Measurements from ENCODE around the gene ETDA. TPM values are rescaled to one million over a fixed set of nuclear protein-coding genes. Genes with fewer than 3 reads are reported as not detected.

Gene ETDA
- total and polyA plus RNA-seq, 2 experiments from 2014 or later = not detected

GRCh38 chrX:135275973-135276372 is 24.1 kb downstream of the ETDA start:
- peaks cover 29% of the 10 kb centered on the region for H3K9me3 Mint-ChIP-seq
- Histone ChIP-seq H3F3A (replicated peaks; ENCODE audit: low read depth) (no peaks in the 10 kb centered on the region), H3K4me2 (no peak overlapping the region), H3K4me3 (no peak overlapping the region), H3K27ac (ENCODE audit: low read depth) (no peak overlapping the region), H3K9me2 (ENCODE audit: insufficient read depth) (no peaks in the 10 kb centered on the region), H3K79me2 (replicated peaks; ENCODE audit: insufficient read depth) (no peaks in the 10 kb centered on the region), H3K4me1 (ENCODE audit: insufficient read depth) (peaks cover 9% of the 10 kb centered on the region), H3K36me3 (ENCODE audit: insufficient read depth) (no peaks in the 10 kb centered on the region), H2AFZ (no peak overlapping the region), H3K27me3 (ENCODE audit: insufficient read depth) (no peaks in the 10 kb centered on the region), H4K20me1 (replicated peaks; ENCODE audit: insufficient read depth) (no peaks in the 10 kb centered on the region)
- ATAC-seq (no peak), DNase-seq (ENCODE audit: low spot score) (no peak)
- TF ChIP-seq CTCF (conservative IDR thresholded peaks at IDR 0.05; ENCODE audit: low read depth in 2 of 2) = no peak
- TF ChIP-seq EZH2phosphoT487 (IDR thresholded peaks at IDR 0.05; ENCODE audit: unreplicated experiment) = no peak
- no peak for TF ChIP-seq ETS1 (IDR thresholded peaks at IDR 0.05)
- no peak for TF ChIP-seq JUNB (IDR thresholded peaks at IDR 0.05; ENCODE audit: unreplicated experiment)
- no peak for TF ChIP-seq ZNF114 (CRISPR knock-in tag; IDR thresholded peaks at IDR 0.05)
- no peak for TF ChIP-seq NANOG (IDR thresholded peaks at IDR 0.05; ENCODE audit: borderline replicate concordance)
- TF ChIP-seq REST (IDR thresholded peaks at IDR 0.05; ENCODE audit: unreplicated experiment) = no peak
- TF ChIP-seq ZNF462 (CRISPR knock-in tag; IDR thresholded peaks at IDR 0.05) = no peak
- no peak for TF ChIP-seq ZNF331 (CRISPR knock-in tag; IDR thresholded peaks at IDR 0.05; ENCODE audit: low read depth)
- TF ChIP-seq CREB1 (CRISPR knock-in tag; IDR thresholded peaks at IDR 0.05; ENCODE audit: low read depth) = no peak
- TF ChIP-seq STAT1 (IDR thresholded peaks at IDR 0.05; ENCODE audit: unreplicated experiment) = no peak
- no peak for TF ChIP-seq EZH2 (IDR thresholded peaks at IDR 0.05; ENCODE audit: low read depth, unreplicated experiment)
- TF ChIP-seq POLR2AphosphoS5 (IDR thresholded peaks at IDR 0.05; ENCODE audit: low read depth) = no peak
- H3K27ac Mint-ChIP-seq = no peak overlapping the region
- H3K27me3 Mint-ChIP-seq (ENCODE audit: insufficient read depth, low read depth, poor library complexity) = no peaks in the 10 kb centered on the region
- no peak overlapping the region for H3K4me3 Mint-ChIP-seq
- H3K36me3 Mint-ChIP-seq (ENCODE audit: low read depth) = peaks cover 2% of the 10 kb centered on the region; the same call in 1 of the 3 replicates
- peaks cover 6% of the 10 kb centered on the region; the same call in 2 of the 3 replicates for H3K4me1 Mint-ChIP-seq

All from GM23338 (cell line).